Prostate gland (tissue), 2 donors: ENCODE results near the gene MDFI. TPM values are rescaled to one million over a fixed set of nuclear protein-coding genes. Genes with fewer than 3 reads are reported as not detected.
A peak's percentile ranks its signal among the peaks of the same experiment; 100 is the strongest.

ENCODE experiments used
- DNase-seq: peaks from one replicate; pipeline ENCODE4 v3.0.0-alpha.2; 2019; ENCODE audit warnings: low spot score
- H3K27ac ChIP-seq, 2 donors: fragments of 200-600 bp; sonication (generic); 2 replicates each; pipeline ENCODE4 v1.5.1; 2017 to 2019
- H3K27me3 ChIP-seq: fragments of 200-600 bp; sonication (generic); replicated peaks from 2 replicates; pipeline ENCODE4 v1.5.1; 2019; ENCODE audit not compliant: insufficient read depth
- H3K36me3 ChIP-seq, 2 donors: fragments of 200-600 bp; sonication (generic); 1 replicate in 1 of 2; 2 replicates in 1 of 2; pipeline versions ENCODE4 v1.5.1 to v1.8.1; 2017 to 2019
- H3K4me1 ChIP-seq: fragments of 200-600 bp; sonication (generic); replicated peaks from 2 replicates; pipeline ENCODE4 v1.5.1; 2019
- H3K4me3 ChIP-seq, 2 donors: fragments of 200-600 bp; sonication (generic); 2 replicates each; pipeline ENCODE4 v1.5.1; 2017 to 2019
- H3K9me3 ChIP-seq: fragments of 200-600 bp; sonication (generic); 2 replicates; pipeline ENCODE4 v1.5.1; 2017
- CTCF ChIP-seq, 4 experiments: fragments of 200-600 bp in 2 of 4; fragments of 450-650 bp in 2 of 4; sonication (generic) in 2 of 4; IDR thresholded peaks; 1 replicate in 3 of 4; 2 replicates in 1 of 4; pipeline ENCODE4 v1.5.1; 2016 to 2019; ENCODE audit warnings: antibody characterized with exemption in 4 of 4, mild to moderate bottlenecking in 2 of 4, moderate library complexity in 2 of 4
- POLR2A ChIP-seq: fragments of 450-650 bp; IDR thresholded peaks from one replicate; pipeline ENCODE4 v1.6.1; 2016; ENCODE audit warnings: antibody characterized with exemption, mild to moderate bottlenecking
- POLR2AphosphoS5 ChIP-seq: sonication (generic); formaldehyde crosslinking; IDR thresholded peaks from one replicate; pipeline ENCODE4 v1.6.1; 2017; ENCODE audit warnings: antibody characterized with exemption
- WGBS: methylation state at CpG from one replicate; pipeline ENCODE4 v1.1.5; 2018; 5-methylcytosine and 5-hydroxymethylcytosine counted together
- intact Hi-C: fragments of 100-400 bp; cut with DNase I; formaldehyde crosslinking; loops from one replicate; pipeline ENCODE4 v1.14.2; 2022
- total RNA-seq, 2 donors: library from RNA; depleted of rRNA; stranded (reverse); fragments of >200 nt; gene quantifications; one replicate each; pipeline ENCODE4 v1.1.0, GENCODE V29; 2016

MDFI gene
- total RNA-seq, 2 donors from 2014 or later: 31.8 to 77.9 TPM

GRCh38 chr6:41678511-41679084 is 40.3 kb downstream of the MDFI start:
- Histone ChIP-seq H3K4me1 (peaks cover 4% of the 10 kb centered on the region), H3K9me3 (no peaks in the 10 kb centered on the region), H3K36me3 (no peaks in the 10 kb centered on the region), H3K27ac (no peak overlapping the region), H3K27me3 (no peaks in the 10 kb centered on the region), H3K4me3 (no peak overlapping the region)
- intact Hi-C loops: no loop called here
- no peak for TF ChIP-seq POLR2A
- no peak for TF ChIP-seq CTCF (IDR thresholded peaks at IDR 0.05)
- TF ChIP-seq POLR2AphosphoS5: no peak
- 83% methylated on average over 8 of the region's 8 CpGs for WGBS
- DNase-seq: no peak

GRCh38 chr6:41679696-41680095 is 41.4 kb downstream of the MDFI start:
- H3K27me3 ChIP-seq: no peaks in the 10 kb centered on the region

GRCh38 chr6:41680182-41680965 is 42.1 kb downstream of the MDFI start:
- TF ChIP-seq CTCF (IDR thresholded peaks at IDR 0.05) (no peak), POLR2A (no peak), POLR2AphosphoS5 (no peak)
- Histone ChIP-seq H3K9me3 (no peaks in the 10 kb centered on the region), H3K4me3 (no peak overlapping the region), H3K4me1 (peaks cover 4% of the 10 kb centered on the region), H3K27ac (no peak overlapping the region), H3K36me3 (no peaks in the 10 kb centered on the region), H3K27me3 (no peaks in the 10 kb centered on the region)
- no peak for DNase-seq
- intact Hi-C loops: loop anchor here (5.0 to 10.0 kb wide), 2 partner anchors 216 to 263 kb away; no protein-coding TSS in a partner anchor
- WGBS: 85% methylated on average over 11 of the region's 11 CpGs

More at GRCh38 chr6:41679696-41680095, 41.4 kb downstream of the MDFI start:
- Histone ChIP-seq H3K9me3 (no peaks in the 10 kb centered on the region), H3K4me1 (peaks cover 4% of the 10 kb centered on the region), H3K27ac (no peak overlapping the region), H3K36me3 (no peaks in the 10 kb centered on the region), H3K4me3 (no peak overlapping the region)
- intact Hi-C loops: loop anchor here (5.0 to 10.0 kb wide), 2 partner anchors 215 to 262 kb away; no protein-coding TSS in a partner anchor
- TF ChIP-seq POLR2AphosphoS5 (no peak), CTCF (IDR thresholded peaks at IDR 0.05) (no peak), POLR2A (no peak)
- DNase-seq: no peak
- WGBS: 97% methylated on average over 9 of the region's 9 CpGs

- H3K4me3 ChIP-seq: no peak overlapping the region
- peak; percentile 83 for DNase-seq
- H3K27ac ChIP-seq: no peak overlapping the region
- H3K4me1 ChIP-seq: peaks cover 4% of the 10 kb centered on the region
- 5% methylated on average over 9 of the region's 9 CpGs for WGBS
- no peaks in the 10 kb centered on the region for H3K9me3 ChIP-seq
- peak; percentile 40 for TF ChIP-seq POLR2AphosphoS5
- no peak for TF ChIP-seq POLR2A
- TF ChIP-seq CTCF (IDR thresholded peaks at IDR 0.05): peak; percentile 60 to 93 (median 85)
- no peaks in the 10 kb centered on the region for H3K36me3 ChIP-seq
- intact Hi-C loops: loop anchor here (1.0 to 10.0 kb wide), 3 partner anchors 217 to 313 kb away; no protein-coding TSS in a partner anchor
- no peaks in the 10 kb centered on the region for H3K27me3 ChIP-seq
Observed at GRCh38 chr6:41682056-41682477, 43.8 kb downstream of the MDFI start.
